GM23338 (cell line): Measurements from ENCODE around the gene SIRT3. TPM values are rescaled to one million over a fixed set of nuclear protein-coding genes. Genes with fewer than 3 reads are reported as not detected.

Experiments used
- ATAC-seq: fragments of 200-7000 bp; cut with Tn5 transposase; 3 replicates; pipeline ENCODE4 v1.9.1; 2020
- DNase-seq: peaks from one replicate; pipeline ENCODE4 v3.0.0-alpha.2; 2015; ENCODE audit warnings: low spot score
- H2AFZ ChIP-seq: fragments of 200-600 bp; sonication (generic); 2 replicates; pipeline ENCODE4 v1.8.0; 2016; ENCODE audit warnings: antibody characterized with exemption, mild to moderate bottlenecking, moderate library complexity
- H3F3A ChIP-seq: fragments of 200-600 bp; sonication (generic); replicated peaks from 2 replicates; pipeline ENCODE4 v1.8.0; 2017; ENCODE audit warnings: antibody characterized with exemption, mixed run types, low read depth
- H3K27ac ChIP-seq: fragments of 200-600 bp; sonication (generic); 2 replicates; pipeline ENCODE4 v1.6.1; 2016; ENCODE audit warnings: low read depth
- H3K27me3 ChIP-seq: fragments of 200-600 bp; sonication (generic); 2 replicates; pipeline ENCODE4 v1.8.0; 2016; ENCODE audit warnings: mild to moderate bottlenecking, mixed run types, moderate library complexity; ENCODE audit not compliant: insufficient read depth
- H3K36me3 ChIP-seq: fragments of 200-600 bp; sonication (generic); 2 replicates; pipeline ENCODE4 v1.8.0; 2016; ENCODE audit warnings: mild to moderate bottlenecking; ENCODE audit not compliant: insufficient read depth
- H3K4me1 ChIP-seq: fragments of 200-600 bp; sonication (generic); 2 replicates; pipeline ENCODE4 v1.8.0; 2016; ENCODE audit warnings: mild to moderate bottlenecking, moderate library complexity; ENCODE audit not compliant: insufficient read depth
- H3K4me2 ChIP-seq: fragments of 200-600 bp; sonication (generic); 2 replicates; pipeline ENCODE4 v1.7.1; 2017; ENCODE audit warnings: mixed run types
- H3K4me3 ChIP-seq: fragments of 200-600 bp; sonication (generic); 2 replicates; pipeline ENCODE4 v1.6.1; 2016; ENCODE audit warnings: mixed run types
- H3K79me2 ChIP-seq: fragments of 200-600 bp; sonication (generic); replicated peaks from 2 replicates; pipeline ENCODE4 v1.8.0; 2017; ENCODE audit warnings: mild to moderate bottlenecking; ENCODE audit not compliant: insufficient read depth
- H3K9me2 ChIP-seq: fragments of 200-600 bp; sonication (generic); 2 replicates; pipeline ENCODE4 v1.8.0; 2017; ENCODE audit not compliant: insufficient read depth
- H4K20me1 ChIP-seq: fragments of 200-600 bp; sonication (generic); replicated peaks from 2 replicates; pipeline ENCODE4 v1.8.0; 2017; ENCODE audit warnings: mild to moderate bottlenecking; ENCODE audit not compliant: insufficient read depth
- H3K27ac Mint-ChIP-seq: 2 replicates; pipeline ENCODE4 v1.8.0; 2020; ENCODE audit warnings: inconsistent platforms, mild to moderate bottlenecking, moderate library complexity, mixed read lengths
- H3K27me3 Mint-ChIP-seq: 3 replicates; pipeline ENCODE4 v1.8.0; 2022; ENCODE audit warnings: low read depth, mild to moderate bottlenecking, moderate library complexity, mixed read lengths, inconsistent platforms; ENCODE audit not compliant: insufficient read depth, poor library complexity
- H3K36me3 Mint-ChIP-seq: 3 replicates; pipeline ENCODE4 v1.8.0; 2021; ENCODE audit warnings: low read depth, mild to moderate bottlenecking, inconsistent platforms, moderate library complexity, mixed read lengths
- H3K4me1 Mint-ChIP-seq: 3 replicates; pipeline ENCODE4 v1.8.0; 2020; ENCODE audit warnings: mild to moderate bottlenecking, inconsistent platforms, mixed read lengths
- H3K4me3 Mint-ChIP-seq: 3 replicates; pipeline ENCODE4 v1.8.0; 2021; ENCODE audit warnings: moderate library complexity, mild to moderate bottlenecking, inconsistent platforms, mixed read lengths
- H3K9me3 Mint-ChIP-seq: 3 replicates; pipeline ENCODE4 v1.8.0; 2020; ENCODE audit warnings: moderate library complexity, mild to moderate bottlenecking, inconsistent platforms, mixed read lengths
- EZH2 ChIP-seq: fragments of 200-600 bp; sonication (generic); IDR thresholded peaks from one replicate; pipeline ENCODE4 v1.8.0; 2017; ENCODE audit warnings: antibody characterized with exemption, mild to moderate bottlenecking, low read depth; ENCODE audit not compliant: unreplicated experiment
- JUNB ChIP-seq: IDR thresholded peaks from one replicate; pipeline ENCODE4 v1.6.1; 2016; ENCODE audit warnings: antibody characterized with exemption; ENCODE audit not compliant: unreplicated experiment
- NANOG ChIP-seq: IDR thresholded peaks from 2 replicates; pipeline ENCODE4 v1.6.1; 2016; ENCODE audit warnings: antibody characterized with exemption, borderline replicate concordance
- STAT1 ChIP-seq: IDR thresholded peaks from one replicate; pipeline ENCODE4 v1.6.1; 2016; ENCODE audit warnings: antibody characterized with exemption; ENCODE audit not compliant: unreplicated experiment
- ZNF114 ChIP-seq: fragments of 250-450 bp; sonication (Bioruptor Pico); IDR thresholded peaks from 2 replicates; pipeline ENCODE4 v1.5.0; 2020; ENCODE audit warnings: mild to moderate bottlenecking, moderate library complexity
- ZNF331 ChIP-seq: fragments of 250-450 bp; sonication (Bioruptor Pico); IDR thresholded peaks from 2 replicates; pipeline ENCODE4 v1.5.0; 2020; ENCODE audit warnings: low read depth, mild to moderate bottlenecking, moderate library complexity
- polyA plus RNA-seq: library from polyadenylated mRNA; unstranded; fragments of >200 nt; fragmentation: Nextera tagmentation; extraction: Ambion mirVana; gene quantifications from 2 replicates; pipeline ENCODE4 v1.2.1, GENCODE V29; 2016
- total RNA-seq: library from RNA; depleted of rRNA; stranded (reverse); fragments of >200 nt; shearing (Covaris generic); gene quantifications from 2 replicates; pipeline ENCODE4 v1.2.3, GENCODE V29; 2014
- TF ChIP-seq, protein P1 (sequence below): fragments of 250-450 bp; sonication (Bioruptor Pico); IDR thresholded peaks from 2 replicates; pipeline ENCODE4 v1.5.0; 2020; ENCODE audit warnings: mild to moderate bottlenecking, moderate library complexity
- TF ChIP-seq, protein P2 (sequence below): IDR thresholded peaks from one replicate; pipeline ENCODE4 v1.6.1; 2018; ENCODE audit warnings: antibody characterized with exemption; ENCODE audit not compliant: unreplicated experiment
- TF ChIP-seq, protein P3 (sequence below), 2 experiments: fragments of 200-600 bp in 1 of 2; sonication (generic) in 1 of 2; conservative IDR thresholded peaks; 2 replicates each; pipeline versions ENCODE4 v1.5.1 to v1.6.1; 2016 to 2017; ENCODE audit warnings: antibody characterized with exemption in 2 of 2, low read depth in 2 of 2, mild to moderate bottlenecking in 2 of 2, moderate library complexity in 1 of 2

SIRT3 gene
- total and polyA plus RNA-seq, 2 experiments from 2014 or later, result 7.0 to 11.4 TPM

DNA sequence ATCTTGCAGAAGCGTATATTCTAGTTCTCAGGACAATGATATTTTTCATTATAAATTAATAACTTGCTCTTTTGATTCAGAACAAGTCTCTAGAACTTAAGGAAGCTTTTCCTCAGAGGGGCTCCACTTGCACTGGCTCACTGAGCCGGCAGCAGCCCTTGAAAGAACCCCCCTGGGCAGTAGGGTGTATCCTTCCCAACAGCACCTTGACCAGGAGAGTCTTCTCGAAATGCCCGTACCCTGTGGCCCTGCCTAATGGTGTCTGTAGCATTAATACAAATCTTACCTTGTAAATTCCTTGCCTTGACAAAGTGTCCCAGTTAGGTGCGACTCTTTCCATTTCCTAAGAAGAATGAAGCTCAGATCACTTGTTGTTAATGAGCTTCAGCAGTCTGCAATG, 14.1 kb upstream of the SIRT3 start:
- Histone ChIP-seq H3K4me3 (no peak overlapping the region), H3K36me3 (peaks cover 38% of the 10 kb centered on the region), H2AFZ (no peak overlapping the region), H3K79me2 (no peaks in the 10 kb centered on the region), H3K4me1 (no peaks in the 10 kb centered on the region), H3K27ac (peak overlapping the region; percentile 70), H3F3A (peaks cover 17% of the 10 kb centered on the region), H3K4me2 (no peak overlapping the region), H4K20me1 (no peaks in the 10 kb centered on the region), H3K27me3 (no peaks in the 10 kb centered on the region), H3K9me2 (no peaks in the 10 kb centered on the region)
- no peak overlapping the region for H3K27ac Mint-ChIP-seq
- H3K9me3 Mint-ChIP-seq, result no peaks in the 10 kb centered on the region
- DNase-seq, result no peak
- H3K4me3 Mint-ChIP-seq, result no peak overlapping the region
- peaks cover 1% of the 10 kb centered on the region for H3K27me3 Mint-ChIP-seq
- TF ChIP-seq EZH2, result no peak
- TF ChIP-seq ZNF331 (CRISPR knock-in tag), result no peak
- TF ChIP-seq, protein P1, sequence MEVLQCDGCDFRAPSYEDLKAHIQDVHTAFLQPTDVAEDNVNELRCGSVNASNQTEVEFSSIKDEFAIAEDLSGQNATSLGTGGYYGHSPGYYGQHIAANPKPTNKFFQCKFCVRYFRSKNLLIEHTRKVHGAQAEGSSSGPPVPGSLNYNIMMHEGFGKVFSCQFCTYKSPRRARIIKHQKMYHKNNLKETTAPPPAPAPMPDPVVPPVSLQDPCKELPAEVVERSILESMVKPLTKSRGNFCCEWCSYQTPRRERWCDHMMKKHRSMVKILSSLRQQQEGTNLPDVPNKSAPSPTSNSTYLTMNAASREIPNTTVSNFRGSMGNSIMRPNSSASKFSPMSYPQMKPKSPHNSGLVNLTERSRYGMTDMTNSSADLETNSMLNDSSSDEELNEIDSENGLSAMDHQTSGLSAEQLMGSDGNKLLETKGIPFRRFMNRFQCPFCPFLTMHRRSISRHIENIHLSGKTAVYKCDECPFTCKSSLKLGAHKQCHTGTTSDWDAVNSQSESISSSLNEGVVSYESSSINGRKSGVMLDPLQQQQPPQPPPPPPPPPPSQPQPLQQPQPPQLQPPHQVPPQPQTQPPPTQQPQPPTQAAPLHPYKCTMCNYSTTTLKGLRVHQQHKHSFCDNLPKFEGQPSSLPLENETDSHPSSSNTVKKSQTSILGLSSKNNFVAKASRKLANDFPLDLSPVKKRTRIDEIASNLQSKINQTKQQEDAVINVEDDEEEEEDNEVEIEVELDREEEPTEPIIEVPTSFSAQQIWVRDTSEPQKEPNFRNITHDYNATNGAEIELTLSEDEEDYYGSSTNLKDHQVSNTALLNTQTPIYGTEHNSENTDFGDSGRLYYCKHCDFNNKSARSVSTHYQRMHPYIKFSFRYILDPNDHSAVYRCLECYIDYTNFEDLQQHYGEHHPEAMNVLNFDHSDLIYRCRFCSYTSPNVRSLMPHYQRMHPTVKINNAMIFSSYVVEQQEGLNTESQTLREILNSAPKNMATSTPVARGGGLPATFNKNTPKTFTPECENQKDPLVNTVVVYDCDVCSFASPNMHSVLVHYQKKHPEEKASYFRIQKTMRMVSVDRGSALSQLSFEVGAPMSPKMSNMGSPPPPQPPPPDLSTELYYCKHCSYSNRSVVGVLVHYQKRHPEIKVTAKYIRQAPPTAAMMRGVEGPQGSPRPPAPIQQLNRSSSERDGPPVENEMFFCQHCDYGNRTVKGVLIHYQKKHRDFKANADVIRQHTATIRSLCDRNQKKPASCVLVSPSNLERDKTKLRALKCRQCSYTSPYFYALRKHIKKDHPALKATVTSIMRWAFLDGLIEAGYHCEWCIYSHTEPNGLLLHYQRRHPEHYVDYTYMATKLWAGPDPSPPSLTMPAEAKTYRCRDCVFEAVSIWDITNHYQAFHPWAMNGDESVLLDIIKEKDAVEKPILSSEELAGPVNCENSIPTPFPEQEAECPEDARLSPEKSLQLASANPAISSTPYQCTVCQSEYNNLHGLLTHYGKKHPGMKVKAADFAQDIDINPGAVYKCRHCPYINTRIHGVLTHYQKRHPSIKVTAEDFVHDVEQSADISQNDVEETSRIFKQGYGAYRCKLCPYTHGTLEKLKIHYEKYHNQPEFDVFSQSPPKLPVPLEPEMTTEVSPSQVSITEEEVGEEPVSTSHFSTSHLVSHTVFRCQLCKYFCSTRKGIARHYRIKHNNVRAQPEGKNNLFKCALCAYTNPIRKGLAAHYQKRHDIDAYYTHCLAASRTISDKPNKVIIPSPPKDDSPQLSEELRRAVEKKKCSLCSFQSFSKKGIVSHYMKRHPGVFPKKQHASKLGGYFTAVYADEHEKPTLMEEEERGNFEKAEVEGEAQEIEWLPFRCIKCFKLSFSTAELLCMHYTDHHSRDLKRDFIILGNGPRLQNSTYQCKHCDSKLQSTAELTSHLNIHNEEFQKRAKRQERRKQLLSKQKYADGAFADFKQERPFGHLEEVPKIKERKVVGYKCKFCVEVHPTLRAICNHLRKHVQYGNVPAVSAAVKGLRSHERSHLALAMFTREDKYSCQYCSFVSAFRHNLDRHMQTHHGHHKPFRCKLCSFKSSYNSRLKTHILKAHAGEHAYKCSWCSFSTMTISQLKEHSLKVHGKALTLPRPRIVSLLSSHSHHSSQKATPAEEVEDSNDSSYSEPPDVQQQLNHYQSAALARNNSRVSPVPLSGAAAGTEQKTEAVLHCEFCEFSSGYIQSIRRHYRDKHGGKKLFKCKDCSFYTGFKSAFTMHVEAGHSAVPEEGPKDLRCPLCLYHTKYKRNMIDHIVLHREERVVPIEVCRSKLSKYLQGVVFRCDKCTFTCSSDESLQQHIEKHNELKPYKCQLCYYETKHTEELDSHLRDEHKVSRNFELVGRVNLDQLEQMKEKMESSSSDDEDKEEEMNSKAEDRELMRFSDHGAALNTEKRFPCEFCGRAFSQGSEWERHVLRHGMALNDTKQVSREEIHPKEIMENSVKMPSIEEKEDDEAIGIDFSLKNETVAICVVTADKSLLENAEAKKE (CRISPR knock-in tag), result no peak
- H3K36me3 Mint-ChIP-seq, result peaks cover 74% of the 10 kb centered on the region
- no peak; the same call in 1 of the 3 replicates for ATAC-seq
- H3K4me1 Mint-ChIP-seq, result no peaks in the 10 kb centered on the region; the same call in none of the 3 replicates

DNA sequence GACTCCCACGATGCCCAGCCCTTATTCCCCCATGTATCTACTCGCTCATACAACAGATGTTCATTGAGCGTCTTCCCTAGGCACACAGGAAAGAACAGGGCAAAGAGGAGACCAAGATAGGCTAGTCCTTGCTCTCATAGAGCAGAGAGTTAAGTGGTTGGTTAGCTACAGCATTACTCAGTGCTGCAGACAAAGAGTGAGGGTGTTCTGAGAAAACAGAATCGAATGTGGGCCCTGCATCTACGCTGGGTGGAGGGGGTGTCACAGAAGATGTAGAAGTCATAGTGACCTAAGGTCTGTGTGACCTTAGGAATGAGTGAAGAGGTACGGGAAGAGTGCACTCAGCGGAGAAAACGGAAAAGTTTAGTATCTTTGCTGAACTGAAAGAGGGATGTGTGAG, 12.9 kb upstream of the SIRT3 start:
- ATAC-seq, result no peak
- H3K9me3 Mint-ChIP-seq, result no peaks in the 10 kb centered on the region
- no peak overlapping the region for H3K4me3 Mint-ChIP-seq
- Histone ChIP-seq H3K4me1 (no peaks in the 10 kb centered on the region), H3K27ac (no peak overlapping the region), H3K36me3 (peaks cover 44% of the 10 kb centered on the region), H3F3A (peaks cover 19% of the 10 kb centered on the region), H4K20me1 (no peaks in the 10 kb centered on the region; the same call in 1 of the 2 replicates), H2AFZ (no peak overlapping the region), H3K27me3 (no peaks in the 10 kb centered on the region), H3K4me3 (no peak overlapping the region), H3K9me2 (no peaks in the 10 kb centered on the region), H3K4me2 (no peak overlapping the region), H3K79me2 (no peaks in the 10 kb centered on the region)
- no peaks in the 10 kb centered on the region; the same call in none of the 3 replicates for H3K4me1 Mint-ChIP-seq
- peaks cover 84% of the 10 kb centered on the region for H3K36me3 Mint-ChIP-seq
- peaks cover 1% of the 10 kb centered on the region for H3K27me3 Mint-ChIP-seq
- no peak for DNase-seq
- H3K27ac Mint-ChIP-seq, result no peak overlapping the region
- TF ChIP-seq ZNF114 (CRISPR knock-in tag) (no peak), JUNB (no peak), ZNF331 (CRISPR knock-in tag) (no peak), NANOG (no peak), STAT1 (no peak), EZH2 (no peak)
- TF ChIP-seq, protein P2, sequence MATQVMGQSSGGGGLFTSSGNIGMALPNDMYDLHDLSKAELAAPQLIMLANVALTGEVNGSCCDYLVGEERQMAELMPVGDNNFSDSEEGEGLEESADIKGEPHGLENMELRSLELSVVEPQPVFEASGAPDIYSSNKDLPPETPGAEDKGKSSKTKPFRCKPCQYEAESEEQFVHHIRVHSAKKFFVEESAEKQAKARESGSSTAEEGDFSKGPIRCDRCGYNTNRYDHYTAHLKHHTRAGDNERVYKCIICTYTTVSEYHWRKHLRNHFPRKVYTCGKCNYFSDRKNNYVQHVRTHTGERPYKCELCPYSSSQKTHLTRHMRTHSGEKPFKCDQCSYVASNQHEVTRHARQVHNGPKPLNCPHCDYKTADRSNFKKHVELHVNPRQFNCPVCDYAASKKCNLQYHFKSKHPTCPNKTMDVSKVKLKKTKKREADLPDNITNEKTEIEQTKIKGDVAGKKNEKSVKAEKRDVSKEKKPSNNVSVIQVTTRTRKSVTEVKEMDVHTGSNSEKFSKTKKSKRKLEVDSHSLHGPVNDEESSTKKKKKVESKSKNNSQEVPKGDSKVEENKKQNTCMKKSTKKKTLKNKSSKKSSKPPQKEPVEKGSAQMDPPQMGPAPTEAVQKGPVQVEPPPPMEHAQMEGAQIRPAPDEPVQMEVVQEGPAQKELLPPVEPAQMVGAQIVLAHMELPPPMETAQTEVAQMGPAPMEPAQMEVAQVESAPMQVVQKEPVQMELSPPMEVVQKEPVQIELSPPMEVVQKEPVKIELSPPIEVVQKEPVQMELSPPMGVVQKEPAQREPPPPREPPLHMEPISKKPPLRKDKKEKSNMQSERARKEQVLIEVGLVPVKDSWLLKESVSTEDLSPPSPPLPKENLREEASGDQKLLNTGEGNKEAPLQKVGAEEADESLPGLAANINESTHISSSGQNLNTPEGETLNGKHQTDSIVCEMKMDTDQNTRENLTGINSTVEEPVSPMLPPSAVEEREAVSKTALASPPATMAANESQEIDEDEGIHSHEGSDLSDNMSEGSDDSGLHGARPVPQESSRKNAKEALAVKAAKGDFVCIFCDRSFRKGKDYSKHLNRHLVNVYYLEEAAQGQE, result no peak
- TF ChIP-seq, protein P3, sequence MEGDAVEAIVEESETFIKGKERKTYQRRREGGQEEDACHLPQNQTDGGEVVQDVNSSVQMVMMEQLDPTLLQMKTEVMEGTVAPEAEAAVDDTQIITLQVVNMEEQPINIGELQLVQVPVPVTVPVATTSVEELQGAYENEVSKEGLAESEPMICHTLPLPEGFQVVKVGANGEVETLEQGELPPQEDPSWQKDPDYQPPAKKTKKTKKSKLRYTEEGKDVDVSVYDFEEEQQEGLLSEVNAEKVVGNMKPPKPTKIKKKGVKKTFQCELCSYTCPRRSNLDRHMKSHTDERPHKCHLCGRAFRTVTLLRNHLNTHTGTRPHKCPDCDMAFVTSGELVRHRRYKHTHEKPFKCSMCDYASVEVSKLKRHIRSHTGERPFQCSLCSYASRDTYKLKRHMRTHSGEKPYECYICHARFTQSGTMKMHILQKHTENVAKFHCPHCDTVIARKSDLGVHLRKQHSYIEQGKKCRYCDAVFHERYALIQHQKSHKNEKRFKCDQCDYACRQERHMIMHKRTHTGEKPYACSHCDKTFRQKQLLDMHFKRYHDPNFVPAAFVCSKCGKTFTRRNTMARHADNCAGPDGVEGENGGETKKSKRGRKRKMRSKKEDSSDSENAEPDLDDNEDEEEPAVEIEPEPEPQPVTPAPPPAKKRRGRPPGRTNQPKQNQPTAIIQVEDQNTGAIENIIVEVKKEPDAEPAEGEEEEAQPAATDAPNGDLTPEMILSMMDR (conservative IDR thresholded peaks at IDR 0.05; ENCODE audit: low read depth in 2 of 2), result no peak
